H1 (cell line): ENCODE results near the gene RHBDF1. TPM values are rescaled to one million over a fixed set of nuclear protein-coding genes. Genes with fewer than 3 reads are reported as not detected.

Experiments used
- CTCF ChIA-PET: fragments of 300-600 bp; sonication (Branson Sonifier 250); formaldehyde crosslinking; loops from one replicate; lab custom pipeline; 2021; ENCODE audit not compliant: partially characterized antibody; lab: Charles Lee
- POLR2A ChIA-PET: fragments of 300-600 bp; sonication (Branson Sonifier 250); formaldehyde crosslinking; loops from one replicate; lab custom pipeline; 2021; ENCODE audit warnings: inconsistent platforms; ENCODE audit not compliant: partially characterized antibody; lab: Charles Lee
- DNase-seq, 2 experiments: peaks; one replicate each; pipeline versions ENCODE4 v3.0.0 to v3.0.0-alpha.2; 2010 to 2022; ENCODE audit warnings: low spot score in 2 of 2, low read depth in 1 of 2, mixed read lengths in 1 of 2
- FAIRE-seq: peaks from 2 replicates; lab custom pipeline; 2011; peaks lifted over from hg19 to GRCh38; lab: Jason Lieb, UNC
- H2AFZ ChIP-seq: 2 replicates; pipeline ENCODE4 v1.8.1; 2012; ENCODE audit warnings: low read length, inconsistent platforms
- H2AK5ac ChIP-seq: 2 replicates; pipeline ENCODE4 v1.6.1; 2013; ENCODE audit warnings: low read depth, low read length
- H2BK120ac ChIP-seq: replicated peaks from 2 replicates; pipeline ENCODE3; 2013; ENCODE audit warnings: low read depth, low read length, inconsistent platforms
- H2BK12ac ChIP-seq: 2 replicates; pipeline ENCODE4 v1.6.1; 2013; ENCODE audit warnings: low read depth, low read length
- H2BK15ac ChIP-seq: 2 replicates; pipeline ENCODE4 v1.6.1; 2013; ENCODE audit warnings: low read length
- H2BK20ac ChIP-seq: 2 replicates; pipeline ENCODE4 v1.6.1; 2013; ENCODE audit warnings: low read length
- H2BK5ac ChIP-seq: 2 replicates; pipeline ENCODE4 v1.6.1; 2013; ENCODE audit warnings: low read depth, low read length
- H3K14ac ChIP-seq: 2 replicates; pipeline ENCODE4 v1.6.1; 2013; ENCODE audit warnings: inconsistent platforms; ENCODE audit not compliant: insufficient read length
- H3K18ac ChIP-seq: 2 replicates; pipeline ENCODE4 v1.6.1; 2013; ENCODE audit warnings: low read length; ENCODE audit errors: extremely low read depth
- H3K23ac ChIP-seq: 2 replicates; pipeline ENCODE4 v1.6.1; 2013; ENCODE audit warnings: inconsistent platforms; ENCODE audit not compliant: insufficient read length
- H3K23me2 ChIP-seq: 2 replicates; pipeline ENCODE4 v1.6.1; 2013; ENCODE audit warnings: low read depth, low read length
- H3K27ac ChIP-seq: 2 replicates; pipeline ENCODE4 v1.6.1; 2011; ENCODE audit warnings: low read depth, low read length, inconsistent platforms
- H3K27me3 ChIP-seq, 4 experiments: replicated peaks in 1 of 4; 1 replicate in 1 of 4; 2 replicates in 3 of 4; pipeline versions ENCODE4 v1.6.1 to v1.8.1; 2011 to 2013; ENCODE audit warnings: low read length in 3 of 4, mild to moderate bottlenecking in 3 of 4, inconsistent platforms in 2 of 4, mixed read lengths in 2 of 4, moderate library complexity in 1 of 4; ENCODE audit not compliant: control insufficient read depth in 3 of 4, insufficient read depth in 3 of 4; ENCODE audit errors: extremely low read depth in 1 of 4
- H3K36me3 ChIP-seq, 4 experiments: 2 replicates each; pipeline versions ENCODE4 v1.6.1 to v1.8.1; 2011 to 2013; ENCODE audit warnings: mild to moderate bottlenecking in 4 of 4, low read length in 3 of 4, moderate library complexity in 2 of 4, control low read depth in 1 of 4, inconsistent platforms in 1 of 4; ENCODE audit not compliant: insufficient read depth in 4 of 4, control insufficient read depth in 2 of 4
- H3K4ac ChIP-seq: replicated peaks from 2 replicates; pipeline ENCODE3; 2013; ENCODE audit warnings: low read length, low read depth, mixed read lengths, inconsistent platforms; ENCODE audit not compliant: insufficient read length
- H3K4me1 ChIP-seq, 4 experiments: replicated peaks in 1 of 4; 1 replicate in 1 of 4; 2 replicates in 3 of 4; pipeline versions ENCODE4 v1.6.1 to v1.8.1; 2011 to 2013; ENCODE audit warnings: low read length in 3 of 4, inconsistent platforms in 2 of 4, mixed read lengths in 1 of 4; ENCODE audit not compliant: insufficient read depth in 4 of 4, control insufficient read depth in 3 of 4
- H3K4me2 ChIP-seq, 2 experiments: 2 replicates each; pipeline versions ENCODE4 v1.6.1 to v1.8.1; 2011 to 2013; ENCODE audit warnings: low read depth in 2 of 2, low read length in 2 of 2, control low read depth in 1 of 2, inconsistent platforms in 1 of 2, mild to moderate bottlenecking in 1 of 2; ENCODE audit not compliant: insufficient read depth in 1 of 2
- H3K4me3 ChIP-seq, 4 experiments: fragments of 200-600, 300-600 bp in 1 of 4; sonication (generic), shearing (Covaris generic), sonication (Bioruptor Twin) in 1 of 4; 2 replicates each; pipeline versions ENCODE4 v1.5.1 to v1.8.1; 2011 to 2016; ENCODE audit warnings: low read length in 4 of 4, low read depth in 3 of 4, control low read depth in 2 of 4, inconsistent platforms in 2 of 4, mild to moderate bottlenecking in 2 of 4, mixed read lengths in 1 of 4, moderate library complexity in 1 of 4; ENCODE audit not compliant: insufficient read depth in 2 of 4; ENCODE audit errors: extremely low read depth in 1 of 4
- H3K56ac ChIP-seq: replicated peaks from 2 replicates; pipeline ENCODE3; 2013; ENCODE audit warnings: low read depth, mild to moderate bottlenecking, mixed read lengths, low read length, inconsistent platforms; ENCODE audit not compliant: insufficient read length
- H3K79me1 ChIP-seq: 2 replicates; pipeline ENCODE4 v1.6.1; 2013; ENCODE audit warnings: low read depth, low read length, control low read depth
- H3K79me2 ChIP-seq, 2 experiments: 2 replicates each; pipeline versions ENCODE4 v1.6.1 to v1.8.1; 2012 to 2013; ENCODE audit warnings: low read length in 2 of 2, mild to moderate bottlenecking in 2 of 2, inconsistent platforms in 1 of 2; ENCODE audit not compliant: insufficient read depth in 2 of 2, control insufficient read depth in 1 of 2
- H3K9ac ChIP-seq, 4 experiments: replicated peaks in 1 of 4; 1 replicate in 1 of 4; 2 replicates in 3 of 4; pipeline versions ENCODE4 v1.6.1 to v1.8.1; 2011 to 2013; ENCODE audit warnings: low read depth in 3 of 4, low read length in 3 of 4, control low read depth in 2 of 4, mild to moderate bottlenecking in 2 of 4, moderate library complexity in 2 of 4, inconsistent platforms in 1 of 4; ENCODE audit errors: extremely low read depth in 1 of 4
- H3K9me3 ChIP-seq, 2 experiments: 2 replicates each; pipeline versions ENCODE4 v1.6.1 to v1.8.1; 2012 to 2013; ENCODE audit warnings: mild to moderate bottlenecking in 2 of 2, moderate library complexity in 2 of 2, control low read depth in 1 of 2, inconsistent platforms in 1 of 2, low read depth in 1 of 2, low read length in 1 of 2, mixed read lengths in 1 of 2; ENCODE audit not compliant: insufficient read depth in 2 of 2
- H4K20me1 ChIP-seq, 2 experiments: replicated peaks in 1 of 2; 2 replicates each; pipeline versions ENCODE3 to v1.8.1; 2011 to 2013; ENCODE audit warnings: inconsistent platforms in 2 of 2, low read length in 2 of 2, mild to moderate bottlenecking in 1 of 2; ENCODE audit not compliant: insufficient read depth in 2 of 2, control insufficient read depth in 1 of 2
- H4K5ac ChIP-seq: 2 replicates; pipeline ENCODE4 v1.6.1; 2013; ENCODE audit warnings: low read length, low read depth, mixed read lengths, inconsistent platforms; ENCODE audit not compliant: insufficient read length
- H4K8ac ChIP-seq: 2 replicates; pipeline ENCODE4 v1.8.0; 2013; ENCODE audit warnings: mild to moderate bottlenecking, moderate library complexity, low read length, inconsistent platforms; ENCODE audit not compliant: insufficient read depth; ENCODE audit errors: extremely low read depth
- H4K91ac ChIP-seq: replicated peaks from 2 replicates; pipeline ENCODE3; 2013; ENCODE audit warnings: low read length, mixed read lengths, inconsistent platforms; ENCODE audit not compliant: insufficient read length
- CTBP2 ChIP-seq: IDR thresholded peaks from 2 replicates; pipeline ENCODE4 v1.7.0; 2011; ENCODE audit warnings: borderline replicate concordance, mild to moderate bottlenecking, moderate library complexity, mixed read lengths, low read length; ENCODE audit not compliant: insufficient read depth, insufficient read length
- HDAC2 ChIP-seq, 2 experiments: fragments of 300-600 bp in 1 of 2; sonication (generic) in 1 of 2; IDR thresholded peaks; 2 replicates each; pipeline ENCODE4 v1.6.1; 2011 to 2012; ENCODE audit warnings: low read depth in 2 of 2, low read length in 2 of 2, mild to moderate bottlenecking in 2 of 2, moderate library complexity in 2 of 2, borderline replicate concordance in 1 of 2, inconsistent platforms in 1 of 2
- JUN ChIP-seq: IDR thresholded peaks from 2 replicates; pipeline ENCODE4 v1.6.1; 2011; ENCODE audit warnings: low read depth, mild to moderate bottlenecking, improper control_type of control experiment, low read length
- KDM4A ChIP-seq: IDR thresholded peaks from one replicate; pipeline ENCODE4 v1.7.1; 2012; ENCODE audit warnings: low read depth, mild to moderate bottlenecking, moderate library complexity, low read length, inconsistent platforms; ENCODE audit not compliant: severe bottlenecking
- POLR2A ChIP-seq, 2 experiments: IDR thresholded peaks; 1 replicate in 1 of 2; 2 replicates in 1 of 2; pipeline ENCODE4 v1.6.1; 2011; ENCODE audit warnings: low read depth in 2 of 2, low read length in 2 of 2, mild to moderate bottlenecking in 2 of 2; ENCODE audit errors: control extremely low read depth in 1 of 2
- POLR2AphosphoS5 ChIP-seq: IDR thresholded peaks from 2 replicates; pipeline ENCODE4 v1.6.1; 2011; ENCODE audit warnings: low read depth, low read length
- SP1 ChIP-seq: IDR thresholded peaks from 2 replicates; pipeline ENCODE4 v1.6.1; 2011; ENCODE audit warnings: low read depth, low read length
- SP2 ChIP-seq: IDR thresholded peaks from 2 replicates; pipeline ENCODE4 v1.6.1; 2012; ENCODE audit warnings: mild to moderate bottlenecking, low read length, inconsistent platforms
- SUZ12 ChIP-seq: fragments of 200-600 bp; sonication (generic); IDR thresholded peaks from 2 replicates; pipeline ENCODE4 v1.6.1; 2012; ENCODE audit warnings: mild to moderate bottlenecking, inconsistent platforms, low read length, moderate library complexity, mixed read lengths
- TCF12 ChIP-seq: IDR thresholded peaks from 2 replicates; pipeline ENCODE4 v1.6.1; 2011; ENCODE audit warnings: low read depth, mild to moderate bottlenecking, low read length
- WGBS, 2 experiments: shearing (Covaris generic) in 1 of 2; methylation state at CpG; one replicate each; pipeline versions ENCODE4 v1.1.6 to v1.1.7; 2013 to 2015; ENCODE audit warnings: low lambda C conversion rate in 2 of 2, mixed read lengths in 2 of 2, inconsistent platforms in 1 of 2, low coverage in 1 of 2, missing lambda C conversion rate in 1 of 2; ENCODE audit not compliant: insufficient replicate concordance in 2 of 2, insufficient coverage in 1 of 2, insufficient read length in 1 of 2; ENCODE audit errors: extremely low coverage in 1 of 2, missing lambda C conversion rate in 1 of 2; 5-methylcytosine and 5-hydroxymethylcytosine counted together
- polyA plus RNA-seq, 7 experiments: library from polyadenylated mRNA; depleted of rRNA in 3 of 7; stranded (reverse) in 5 of 7; unstranded in 2 of 7; fragments of >200 nt in 5 of 7; fragments of 200-250 nt in 2 of 7; gene quantifications; 1 replicate in 5 of 7; 2 replicates in 1 of 7; 4 replicates in 1 of 7; pipeline versions ENCODE4 v1.2.1 to v1.2.3, GENCODE V29; 2011 to 2013; ENCODE audit warnings: missing spikeins in 2 of 7, mixed read lengths in 2 of 7
- total RNA-seq: library from RNA; stranded (reverse); fragmentation: NEBNext Ultra II Directional; extraction: Animal tissue kit (Norgen Biotek cat#: 25700); gene quantifications from 2 replicates; pipeline ENCODE4 v1.2.1, GENCODE V29; 2021
- TF ChIP-seq, protein P1 (sequence below): IDR thresholded peaks from 2 replicates; pipeline ENCODE4 v1.6.1; 2012; ENCODE audit warnings: inconsistent platforms

The RHBDF1 gene
- total and polyA plus RNA-seq, 2 of the 8 experiments (the other 6 are each of a cell fraction or from before 2014, with no cell fraction given) = 37.4 to 51.6 TPM

DNA sequence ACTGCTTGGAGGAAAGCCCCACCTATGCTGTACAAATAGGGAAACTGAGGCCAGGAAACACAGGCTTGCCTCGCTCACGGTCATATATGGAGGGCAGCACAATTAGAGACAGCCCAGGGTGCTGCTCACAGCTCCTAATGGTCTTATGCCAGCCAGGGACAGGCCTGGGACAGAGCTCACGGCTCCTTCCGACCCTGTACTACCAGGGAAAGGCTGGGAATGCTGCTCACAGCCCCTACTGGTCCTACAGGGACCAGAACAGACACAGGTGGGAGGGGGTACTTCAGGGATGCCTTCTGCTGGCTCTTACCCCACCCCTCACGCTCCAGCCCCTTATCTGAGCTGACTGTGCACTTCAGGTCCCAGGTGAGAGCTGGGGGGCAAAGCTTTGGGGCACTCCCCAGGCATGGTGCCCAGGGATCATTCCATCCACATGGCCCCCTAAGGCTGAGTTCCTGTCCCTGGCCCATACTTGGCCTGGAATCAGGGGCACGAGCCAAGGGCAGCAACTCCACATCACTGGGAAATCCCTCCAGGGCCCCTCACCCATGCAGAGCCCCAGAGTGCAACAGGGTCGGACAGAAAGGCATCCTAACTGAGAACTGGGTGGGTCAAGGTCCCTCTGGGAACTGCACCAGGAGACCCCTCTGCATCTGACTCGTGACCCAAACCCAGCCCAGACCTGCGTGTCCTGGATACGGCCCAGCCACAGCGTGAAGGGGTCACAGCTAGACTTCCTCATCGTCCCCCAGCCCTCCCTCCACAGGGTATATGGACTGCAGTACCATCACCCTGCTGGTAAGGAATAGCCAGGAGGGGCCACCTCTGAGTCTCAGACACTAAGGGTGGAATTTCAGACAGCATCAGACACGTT lies 5.9 kb downstream of the RHBDF1 start:
- H2AK5ac ChIP-seq = no peak overlapping the region; the same call in 1 of the 2 replicates
- no peak overlapping the region for H3K4ac ChIP-seq
- no peak overlapping the region for H4K5ac ChIP-seq
- no peak overlapping the region for H3K27ac ChIP-seq
- no peak overlapping the region for H3K9ac ChIP-seq
- H3K79me1 ChIP-seq = peaks cover 3% of the 10 kb centered on the region; the same call in 1 of the 2 replicates
- no peak overlapping the region for H2AFZ ChIP-seq
- peak overlapping the region; percentile 41 for H4K8ac ChIP-seq
- H2BK120ac ChIP-seq = no peak overlapping the region
- peaks cover 1% of the 10 kb centered on the region; the same call in 1 of the 2 replicates for H3K23me2 ChIP-seq
- no peaks in the 10 kb centered on the region for H3K9me3 ChIP-seq
- 87% methylated on average over 13 of the region's 13 CpGs; no CpG with 5 or more reads in 1 of the 2 experiments for WGBS, 2 experiments
- no peak overlapping the region for H2BK12ac ChIP-seq
- peaks cover 2 to 15% (median 4%) of the 10 kb centered on the region in 4 experiments; a peak in 4 of 8 replicates for H3K36me3 ChIP-seq
- H4K91ac ChIP-seq = no peak overlapping the region
- H3K4me1 ChIP-seq = peaks cover 3 to 21% (median 10%) of the 10 kb centered on the region in 4 experiments
- H4K20me1 ChIP-seq = peaks cover 13 to 28% of the 10 kb centered on the region in 2 experiments
- no peak overlapping the region for H3K14ac ChIP-seq
- H3K56ac ChIP-seq = no peak overlapping the region
- H3K4me3 ChIP-seq = no peak overlapping the region
- H2BK20ac ChIP-seq = no peak overlapping the region
- ChIA-PET POLR2A (interaction anchor here (1.0 to 16.6 kb wide), 9 partner anchors 8 to 115 kb away, joined by 3 to 153 read pairs (median 4); partner anchors contain the start of genes POLR3K and SNRNP25), CTCF (interaction anchor here (0.6 to 21.2 kb wide), 27 partner anchors 8 to 296 kb away, joined by 3 to 856 read pairs (median 4); partner anchors contain the start of genes LUC7L, MPG, POLR3K and SNRNP25)
- H3K4me2 ChIP-seq = no peak overlapping the region
- DNase-seq = no peak
- H3K79me2 ChIP-seq = peaks cover 0 to 11% of the 10 kb centered on the region in 2 experiments; a peak in 1 of 4 replicates
- FAIRE-seq = no peak
- no peak overlapping the region for H3K18ac ChIP-seq
- H3K27me3 ChIP-seq = no peaks in the 10 kb centered on the region
- no peak overlapping the region for H2BK5ac ChIP-seq
- H3K23ac ChIP-seq = no peak overlapping the region
- H2BK15ac ChIP-seq = peak overlapping the region; percentile 61; the same call in 1 of the 2 replicates
- no peak for TF ChIP-seq SP1
- TF ChIP-seq HDAC2 (IDR thresholded peaks at IDR 0.05; ENCODE audit: borderline replicate concordance in 1 of 2, low read depth in 2 of 2, low read length in 2 of 2) = no peak
- TF ChIP-seq SUZ12 = no peak
- no peak for TF ChIP-seq POLR2AphosphoS5
- TF ChIP-seq SP2 = no peak
- TF ChIP-seq, protein P1, sequence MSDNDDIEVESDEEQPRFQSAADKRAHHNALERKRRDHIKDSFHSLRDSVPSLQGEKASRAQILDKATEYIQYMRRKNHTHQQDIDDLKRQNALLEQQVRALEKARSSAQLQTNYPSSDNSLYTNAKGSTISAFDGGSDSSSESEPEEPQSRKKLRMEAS = no peak
- no peak for TF ChIP-seq TCF12
- TF ChIP-seq CTBP2 = no peak
- no peak for TF ChIP-seq POLR2A (IDR thresholded peaks at IDR 0.05; ENCODE audit: control extremely low read depth in 1 of 2, low read depth in 2 of 2, low read length in 2 of 2)
- no peak for TF ChIP-seq JUN
- TF ChIP-seq KDM4A = no peak
